GM20431 (cell line): Measurements from ENCODE around the gene CCDC57.

Experiments
- in situ Hi-C: fragments of 300-500 bp; cut with MseI, MboI; formaldehyde crosslinking; loops from one replicate; pipeline ENCODE4 v1.15.0; 2020; ENCODE audit warnings: low sequenced_read_pairs; ENCODE audit not compliant: unreplicated experiment

CCDC57 gene

DNA sequence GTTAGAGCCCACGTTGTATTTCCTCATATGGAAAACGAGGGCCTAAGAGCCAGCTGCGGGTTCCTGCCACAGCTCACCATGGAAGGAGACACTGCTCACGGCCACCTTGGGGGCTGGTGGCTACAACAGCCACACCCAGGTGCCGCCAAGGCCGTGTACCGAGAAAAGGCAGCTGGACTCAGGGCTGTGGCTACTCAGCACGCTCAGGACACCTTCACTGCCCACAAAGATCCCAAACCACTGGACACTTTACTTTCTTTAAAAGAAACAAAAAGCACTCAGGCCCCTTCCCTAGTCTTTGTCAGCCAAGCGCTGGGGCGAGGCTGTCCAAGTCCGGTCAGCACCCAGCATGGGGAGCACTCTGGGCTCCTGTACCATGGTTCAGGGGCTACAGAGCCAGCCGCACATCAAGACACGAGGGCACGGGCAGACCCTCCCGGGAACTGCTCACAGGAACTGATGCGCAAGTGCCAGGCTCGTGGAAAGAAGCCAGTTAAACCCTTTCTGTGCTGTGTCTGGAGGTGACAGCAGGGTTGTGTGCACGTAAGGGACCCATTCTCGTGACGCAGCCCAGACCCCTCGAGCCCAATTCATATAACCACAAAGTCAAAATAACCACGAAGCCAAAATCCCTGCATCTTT lies 34.7 kb upstream of the CCDC57 start:
- in situ Hi-C loops: no loop called here

DNA sequence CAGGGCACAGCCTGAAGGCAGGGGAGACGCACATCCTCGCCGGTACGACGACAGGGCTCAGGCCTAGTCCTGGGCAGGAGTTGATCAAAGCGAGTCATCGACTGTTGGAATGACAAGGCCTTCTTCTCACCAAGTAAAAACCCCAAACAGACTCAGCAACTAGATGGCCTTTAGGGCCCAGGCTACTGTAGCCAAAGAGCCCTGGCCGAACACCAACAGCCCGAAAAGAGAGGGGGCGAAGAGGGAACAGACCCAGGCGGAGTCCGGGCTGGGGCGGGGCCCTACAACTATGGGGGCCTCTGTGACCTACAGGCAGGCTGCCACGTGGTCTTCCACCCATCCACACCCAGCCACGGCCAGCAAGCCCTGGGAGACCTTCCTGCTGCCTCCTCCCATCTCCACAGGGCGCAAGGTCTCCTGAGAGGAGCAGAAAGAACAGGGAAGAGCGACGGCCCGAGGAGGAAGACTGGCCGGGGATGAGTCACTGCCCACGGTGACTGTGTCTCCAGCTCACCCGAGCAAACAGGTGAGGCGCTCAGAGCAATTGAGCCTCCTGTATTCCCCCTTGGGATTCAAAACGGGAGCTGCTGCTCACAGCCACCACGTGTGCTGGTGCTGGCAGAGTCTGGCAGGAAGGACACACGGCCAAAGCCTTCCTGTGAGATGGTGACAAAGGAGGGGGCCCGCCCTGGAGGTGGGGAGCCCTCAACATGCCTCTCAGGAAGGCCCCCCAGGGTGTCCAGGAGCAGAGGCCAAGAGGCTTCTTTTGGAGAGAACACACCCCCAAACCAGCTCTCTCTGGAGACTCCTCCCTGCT lies 33.9 kb upstream of the CCDC57 start:
- in situ Hi-C loops: no loop called here

DNA sequence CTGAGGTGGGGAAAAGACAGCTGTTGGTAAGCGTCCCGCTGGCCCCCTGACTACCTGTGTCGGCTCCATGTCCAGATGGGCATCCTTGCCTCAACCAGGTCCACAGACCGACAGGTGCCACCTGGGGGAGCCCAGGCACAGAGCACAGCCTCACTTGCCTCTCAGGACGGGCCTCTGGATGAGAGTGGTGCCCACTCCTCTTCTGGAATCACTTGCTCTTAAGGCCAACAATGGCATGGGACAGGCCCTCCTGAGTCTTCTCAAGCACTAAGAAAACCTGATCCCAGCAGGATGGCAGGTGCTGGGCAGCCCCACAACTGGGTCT lies 33.4 kb upstream of the CCDC57 start:
- in situ Hi-C loops: no loop called here

DNA sequence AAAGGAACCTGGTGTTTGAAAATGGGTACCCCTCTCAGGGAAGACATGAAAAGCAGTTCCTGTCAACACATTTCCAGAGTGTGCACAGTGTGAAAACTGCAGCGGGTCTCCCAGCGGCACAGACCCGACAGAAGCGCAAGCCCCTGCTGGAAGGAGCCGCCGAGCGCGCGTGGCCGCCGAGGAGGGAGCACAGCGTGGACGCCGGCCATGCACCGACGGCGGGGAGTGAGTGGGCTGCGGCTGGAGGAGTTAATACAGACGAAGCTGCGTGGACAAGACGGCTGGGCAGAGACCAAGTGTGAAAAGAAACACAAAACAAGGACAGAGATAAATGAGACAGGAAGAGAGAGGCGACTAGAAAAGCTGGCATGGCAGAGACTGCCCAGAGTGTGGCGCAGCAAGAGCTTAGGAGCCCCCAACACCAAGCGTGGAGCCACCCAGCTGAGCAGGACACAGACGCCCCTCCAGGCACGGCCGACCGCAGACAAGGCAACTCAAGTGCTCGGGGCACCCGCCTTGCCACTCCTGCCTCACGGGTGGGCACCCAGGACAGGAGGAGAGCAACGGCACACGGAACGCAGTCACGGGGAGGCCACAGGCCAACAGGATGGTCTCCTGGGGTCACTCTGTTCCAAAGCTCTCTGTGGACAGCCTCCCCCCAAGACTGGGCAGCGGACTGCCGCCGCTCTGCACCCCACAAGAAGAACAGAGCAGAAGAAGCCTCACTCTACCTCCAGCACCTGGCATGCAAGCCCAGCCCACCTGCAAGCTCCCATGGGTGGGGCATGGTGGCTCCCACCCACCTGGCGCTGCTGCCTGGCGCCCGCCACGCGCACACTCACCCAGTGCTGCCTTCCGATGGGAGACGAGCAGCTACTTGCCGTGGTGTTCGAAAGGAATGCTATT lies 32.7 kb upstream of the CCDC57 start:
- in situ Hi-C loops: no loop called here

DNA sequence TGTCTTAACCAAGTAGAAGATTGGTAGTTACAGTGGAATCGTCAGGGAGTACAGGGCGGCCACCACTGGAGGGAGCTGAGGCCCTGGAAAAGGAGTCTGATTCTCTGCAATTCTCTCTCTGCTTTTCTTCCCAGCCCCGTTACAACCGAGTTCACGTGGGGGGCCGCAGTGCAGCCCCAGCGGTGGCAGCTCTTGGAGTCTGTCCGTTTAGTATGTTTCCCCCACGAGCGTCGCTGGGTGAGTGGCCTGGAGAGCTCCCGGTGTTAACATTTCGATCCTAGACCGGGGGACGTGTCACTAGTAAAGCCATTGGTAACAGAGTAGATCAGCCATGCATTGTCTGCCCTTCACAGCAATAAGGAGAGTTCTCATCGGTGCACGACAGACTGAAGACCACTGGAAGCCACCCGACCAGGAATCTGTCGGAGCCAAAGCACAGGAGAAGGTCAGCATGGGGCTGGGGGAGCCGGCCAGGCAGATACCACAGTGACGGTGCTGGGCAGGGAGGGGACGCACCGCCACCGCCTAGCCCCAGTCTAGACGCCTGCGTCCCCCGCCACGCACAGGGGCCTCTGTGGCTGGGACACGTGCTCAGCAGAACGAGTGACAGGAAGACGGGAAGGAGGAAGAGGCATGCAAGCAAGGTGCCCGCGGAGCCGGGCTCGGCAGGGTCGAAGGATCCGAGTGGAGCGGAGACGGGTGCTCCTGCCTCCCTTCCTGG lies 31.9 kb upstream of the CCDC57 start:
- in situ Hi-C loops: no loop called here

DNA sequence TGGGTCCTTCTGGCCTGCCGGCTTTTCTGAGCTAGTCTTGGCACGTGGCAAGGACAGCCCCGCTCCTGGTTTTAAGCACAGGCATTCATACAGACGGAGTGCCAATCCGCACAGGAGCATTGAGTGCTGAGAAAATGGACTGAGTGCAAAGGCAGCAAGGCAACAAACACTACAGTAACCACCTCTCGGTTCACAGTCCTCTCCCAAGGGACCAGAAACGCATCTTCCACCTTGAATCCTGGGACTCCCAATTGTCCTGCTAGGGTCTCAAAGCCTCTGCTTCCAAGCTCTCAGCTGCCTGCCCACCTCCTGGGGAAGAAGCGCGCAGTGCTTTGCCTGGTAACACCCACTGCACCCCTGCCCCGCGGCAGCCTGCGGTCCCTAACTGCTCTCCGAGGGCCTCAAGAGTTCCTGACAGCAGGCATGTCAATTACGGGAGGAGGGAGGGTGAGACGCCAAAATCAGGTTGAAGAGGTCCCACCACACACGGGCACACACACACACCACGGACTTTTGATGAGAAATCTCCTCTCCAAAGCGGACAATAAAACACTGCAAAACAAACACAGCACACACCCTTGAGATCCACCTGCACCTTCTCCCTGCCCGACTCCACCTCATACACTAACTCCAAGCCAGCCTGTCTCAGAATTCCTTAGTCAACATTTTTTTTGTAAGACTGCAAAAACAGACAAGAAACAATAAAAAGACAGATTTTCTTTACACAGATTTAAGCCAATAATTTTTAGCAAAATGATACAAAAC lies 31.2 kb upstream of the CCDC57 start:
- in situ Hi-C loops: no loop called here

DNA sequence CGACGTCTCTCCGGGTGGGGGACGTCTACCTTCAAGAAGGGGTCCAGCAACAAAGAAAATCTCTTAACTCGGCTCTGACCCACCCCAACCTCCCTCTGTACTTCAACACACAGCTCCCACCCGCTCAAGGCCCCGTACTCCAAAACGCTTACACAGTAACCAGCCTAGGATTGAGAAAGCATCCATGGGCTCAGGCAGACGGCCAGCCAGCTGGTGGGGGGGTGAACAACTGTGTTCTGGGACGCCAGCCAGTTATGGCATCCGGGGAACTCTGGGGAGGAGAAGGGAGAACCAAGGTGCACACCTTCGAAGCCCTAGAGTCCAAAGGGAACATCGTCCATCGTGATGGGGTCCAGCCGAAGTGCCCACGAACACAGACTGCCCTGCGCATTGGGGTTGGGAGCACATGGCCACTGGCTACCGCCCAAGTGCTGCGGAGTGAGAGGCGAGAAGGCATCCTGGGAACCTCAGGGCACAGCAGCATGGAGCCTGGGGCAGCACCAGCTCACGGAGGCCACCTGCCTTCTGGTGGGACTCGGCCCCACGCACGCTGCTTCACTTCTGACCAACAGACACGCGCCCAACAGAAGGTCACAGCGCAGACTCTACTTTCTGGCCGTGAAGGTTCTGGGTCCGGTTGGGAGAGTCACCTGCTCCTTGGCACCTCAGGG lies 30.5 kb upstream of the CCDC57 start:
- in situ Hi-C loops: no loop called here

DNA sequence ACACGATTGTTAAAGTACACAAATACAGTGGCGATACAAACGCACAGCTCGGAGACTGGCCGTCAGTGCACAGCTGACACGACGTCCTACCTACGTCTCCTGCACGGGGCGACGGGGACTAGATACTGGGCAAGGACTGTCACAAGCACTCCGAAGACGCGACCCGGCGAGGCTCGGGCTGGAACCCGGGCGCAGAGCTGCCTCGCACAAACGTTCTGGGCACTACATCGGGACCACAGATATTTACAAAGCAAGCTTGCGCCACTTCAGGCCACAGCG lies 30.0 kb upstream of the CCDC57 start:
- in situ Hi-C loops: no loop called here

DNA sequence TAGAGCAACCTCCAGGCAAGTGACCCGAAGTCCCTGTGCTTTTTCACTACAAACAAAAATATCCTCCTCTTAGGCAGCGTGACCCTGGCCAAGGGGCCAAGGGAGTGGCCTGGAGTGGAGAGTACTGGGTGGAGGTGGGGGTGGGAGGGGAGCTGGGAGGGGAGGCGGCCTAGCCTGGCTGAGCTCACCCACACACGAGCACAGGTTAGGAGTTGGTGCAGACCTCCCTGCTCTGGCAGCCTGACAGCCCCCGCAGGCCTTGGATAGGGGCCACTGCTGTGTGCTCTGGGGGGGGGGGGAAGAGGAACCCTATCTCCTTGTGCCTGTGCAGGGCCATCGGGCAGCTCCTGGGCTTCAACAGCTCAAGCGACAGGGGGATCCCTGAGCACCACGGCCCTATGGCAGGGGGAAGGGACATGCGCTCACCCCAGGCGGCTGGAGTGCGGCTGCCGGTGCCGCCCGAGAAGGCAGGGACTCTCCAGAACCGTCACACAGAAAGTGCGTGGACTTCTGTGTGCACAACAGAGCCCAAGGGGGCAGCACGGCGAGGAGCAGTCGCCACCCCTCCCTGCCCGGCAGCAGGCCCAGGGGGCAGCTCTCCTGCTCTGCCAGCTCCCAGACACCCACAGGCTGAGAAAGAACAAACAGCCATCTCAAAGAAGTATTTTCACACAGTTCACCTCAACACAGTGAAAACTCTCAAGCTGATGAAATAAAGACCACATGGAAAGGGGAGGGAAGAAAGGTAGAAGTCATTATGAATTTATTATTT lies 29.5 kb upstream of the CCDC57 start:
- in situ Hi-C loops: no loop called here

DNA sequence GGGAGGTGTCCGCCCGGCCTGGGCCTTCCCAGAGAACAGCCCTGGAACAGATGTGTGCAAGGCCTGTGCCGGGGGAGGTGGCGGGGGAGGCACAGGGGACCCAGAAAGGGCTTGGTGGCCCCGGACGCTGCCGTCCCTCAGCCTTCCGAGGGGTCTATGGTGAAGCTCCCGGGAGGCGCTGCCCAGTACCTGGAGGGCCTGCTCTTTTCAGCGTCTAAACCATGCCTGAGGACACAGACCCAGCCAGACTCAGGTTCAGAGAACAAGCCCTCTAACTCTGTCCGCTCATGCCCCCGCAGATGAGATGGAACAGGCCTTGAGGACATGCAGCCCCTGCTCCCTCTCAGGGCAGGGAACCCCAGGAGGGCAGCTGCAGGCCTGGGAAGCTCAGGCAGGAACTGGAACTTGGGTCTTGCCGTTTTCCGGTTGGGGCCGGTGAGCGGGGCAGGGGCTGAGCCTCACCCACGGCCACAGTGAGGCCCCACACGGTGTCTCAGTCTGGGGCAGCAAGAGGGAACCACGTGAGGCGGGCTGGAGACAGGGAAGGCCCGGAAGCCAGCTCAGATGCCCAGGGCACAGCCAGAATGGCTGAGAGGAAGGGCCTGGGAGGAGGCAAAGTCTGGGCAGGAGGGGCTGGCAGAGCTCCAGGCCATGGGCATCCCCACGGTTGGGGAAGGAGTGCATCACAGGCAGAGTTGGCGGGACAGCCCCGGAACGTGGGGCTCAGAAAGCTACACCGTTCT lies 28.7 kb upstream of the CCDC57 start:
- in situ Hi-C loops: no loop called here

DNA sequence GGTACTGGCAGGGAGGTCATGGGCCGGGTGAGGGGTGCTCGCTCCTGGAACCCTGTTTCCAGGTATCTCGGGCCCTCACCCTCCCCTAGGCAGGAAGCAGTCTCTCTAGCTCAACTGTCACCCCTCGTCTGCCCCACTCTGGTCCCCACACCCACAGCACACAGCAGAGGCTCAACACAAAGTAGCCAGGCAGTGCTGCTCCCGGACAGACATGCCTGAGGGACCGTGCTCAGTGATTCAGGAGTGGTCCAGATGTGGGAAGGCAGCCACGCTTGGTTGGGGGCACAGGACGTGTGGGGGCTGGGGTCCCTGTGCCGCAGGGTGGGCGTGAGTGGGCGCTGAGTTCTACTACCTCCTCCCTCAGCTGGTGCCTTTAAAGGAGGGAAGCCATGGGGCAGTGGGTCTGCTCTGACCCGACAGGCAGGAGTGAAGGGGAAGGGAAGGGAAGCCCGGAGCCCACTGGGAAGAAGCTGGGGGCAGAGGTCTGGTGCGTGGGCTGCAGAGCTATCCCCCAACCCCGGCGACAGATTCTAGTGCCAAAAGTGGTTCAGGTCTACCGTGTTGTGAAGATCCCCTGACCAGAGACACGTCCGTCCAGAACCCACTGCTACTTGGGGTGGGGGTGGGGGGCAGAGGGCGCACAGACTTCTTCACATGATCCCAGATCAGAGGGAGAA lies 28.0 kb upstream of the CCDC57 start:
- in situ Hi-C loops: no loop called here

DNA sequence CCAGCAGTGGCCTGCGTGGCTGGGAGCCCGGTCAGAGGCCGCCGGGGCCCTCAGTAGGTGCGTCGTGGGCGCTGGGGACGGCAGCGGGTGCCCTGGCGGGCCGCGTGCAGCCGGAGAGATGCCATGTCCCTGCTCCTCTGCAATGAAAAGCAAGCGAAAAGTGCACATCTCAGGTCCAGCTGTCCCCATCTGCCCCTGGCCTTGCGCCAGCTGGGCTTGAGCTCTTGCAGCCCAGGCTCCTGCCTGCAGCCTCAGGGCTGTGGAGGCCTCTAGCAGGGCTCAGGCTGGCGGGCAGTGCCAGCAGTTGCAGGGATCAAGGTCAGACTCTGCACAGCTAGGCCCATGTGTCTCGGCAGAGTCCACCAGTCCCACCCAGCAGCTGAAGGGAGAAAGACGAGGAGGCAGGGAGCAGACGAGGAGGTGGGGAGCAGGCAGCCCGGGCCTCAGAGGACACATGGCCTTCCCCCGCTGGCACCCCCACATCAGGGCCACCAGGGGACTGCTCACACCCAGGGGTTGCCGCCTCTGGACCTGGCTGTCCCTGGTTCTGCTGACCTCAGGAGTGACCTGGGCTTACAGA lies 27.4 kb upstream of the CCDC57 start:
- in situ Hi-C loops: no loop called here

DNA sequence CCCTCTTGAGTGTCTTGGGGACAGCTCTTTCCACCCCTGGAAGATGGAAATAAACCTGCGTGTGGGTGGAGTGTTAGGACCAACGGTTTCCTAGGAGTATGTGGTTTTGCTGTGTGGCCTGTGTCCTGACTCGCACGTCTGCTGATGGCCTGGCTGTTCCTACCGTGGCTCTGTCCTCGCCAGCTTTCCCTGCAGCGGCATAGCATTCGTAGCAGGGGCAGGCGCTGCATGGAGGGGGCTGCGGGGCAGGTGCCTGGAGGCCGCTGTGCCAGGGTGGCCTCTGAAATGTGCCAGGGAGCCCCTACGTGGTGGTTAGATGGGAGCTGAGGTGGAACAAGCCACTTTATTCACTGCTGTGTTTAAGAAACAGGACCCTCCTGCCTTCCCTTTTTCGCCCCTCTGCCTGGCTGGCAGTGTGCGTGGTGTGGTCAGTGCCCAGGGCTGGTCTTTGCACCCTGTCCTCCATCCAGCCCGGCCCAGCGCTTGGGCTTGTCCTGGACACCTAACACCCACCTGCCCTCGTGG lies 26.8 kb upstream of the CCDC57 start:
- in situ Hi-C loops: no loop called here

DNA sequence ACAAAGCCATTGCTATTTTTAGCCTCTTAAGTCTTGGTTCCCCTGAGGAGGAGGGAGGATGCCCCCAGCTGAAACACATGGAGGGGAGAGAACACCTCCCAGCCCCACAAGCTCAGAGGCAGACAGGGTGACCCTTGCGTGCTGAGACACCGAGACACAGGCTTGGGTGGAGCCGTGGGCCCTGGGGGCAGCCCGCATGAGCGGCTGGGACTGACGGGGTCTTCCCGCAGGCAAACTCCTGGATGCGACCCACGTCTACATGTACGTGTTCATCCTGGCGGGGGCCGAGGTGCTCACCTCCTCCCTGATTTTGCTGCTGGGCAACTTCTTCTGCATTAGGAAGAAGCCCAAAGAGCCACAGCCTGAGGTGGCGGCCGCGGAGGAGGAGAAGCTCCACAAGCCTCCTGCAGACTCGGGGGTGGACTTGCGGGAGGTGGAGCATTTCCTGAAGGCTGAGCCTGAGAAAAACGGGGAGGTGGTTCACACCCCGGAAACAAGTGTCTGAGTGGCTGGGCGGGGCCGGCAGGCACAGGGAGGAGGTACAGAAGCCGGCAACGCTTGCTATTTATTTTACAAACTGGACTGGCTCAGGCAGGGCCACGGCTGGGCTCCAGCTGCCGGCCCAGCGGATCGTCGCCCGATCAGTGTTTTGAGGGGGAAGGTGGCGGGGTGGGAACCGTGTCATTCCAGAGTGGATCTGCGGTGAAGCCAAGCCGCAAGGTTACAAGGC lies 26.0 kb upstream of the CCDC57 start:
- in situ Hi-C loops: no loop called here

DNA sequence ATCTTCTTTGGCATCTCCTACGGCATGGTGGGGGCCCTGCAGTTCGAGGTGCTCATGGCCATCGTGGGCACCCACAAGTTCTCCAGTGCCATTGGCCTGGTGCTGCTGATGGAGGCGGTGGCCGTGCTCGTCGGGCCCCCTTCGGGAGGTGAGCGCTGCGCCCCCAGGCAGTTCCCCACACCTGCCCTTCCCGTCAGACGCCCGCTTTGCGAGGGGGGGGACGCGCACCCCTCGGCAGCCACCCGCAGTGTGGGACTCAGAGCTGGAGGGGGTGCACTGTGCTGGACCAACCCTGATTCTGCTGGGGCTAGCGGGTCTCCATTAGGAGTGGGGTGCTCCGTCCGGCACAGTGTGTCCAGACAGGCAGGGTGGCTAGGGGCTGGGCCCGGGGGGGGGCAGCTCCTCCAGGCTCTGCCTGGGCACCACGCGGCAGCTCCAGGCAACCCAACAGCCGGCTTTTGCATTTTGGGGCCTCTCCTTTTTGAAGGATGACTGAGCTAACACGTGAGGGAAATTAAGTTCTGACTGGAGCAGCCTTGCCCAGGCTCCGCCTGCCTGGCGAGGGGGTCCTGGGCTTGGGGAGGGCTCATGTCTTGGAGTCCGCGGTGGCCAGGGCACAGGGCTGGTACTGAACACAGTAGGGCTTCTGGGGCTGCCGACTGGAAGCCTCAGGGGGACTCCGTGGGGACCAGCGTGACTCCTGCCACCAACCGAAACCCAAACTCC lies 25.3 kb upstream of the CCDC57 start:
- in situ Hi-C loops: no loop called here
